Measurements from ENCODE around the gene ATXN1.

- TF ChIP-seq RXRA (IDR thresholded peaks at IDR 0.05; ENCODE audit: insufficient read depth, low read depth, low read length) (no peak), CBX5 (IDR thresholded peaks at IDR 0.05; ENCODE audit: low read depth, low read length) (no peak), MAX (IDR thresholded peaks at IDR 0.05) (no peak), HDAC2 (IDR thresholded peaks at IDR 0.05; ENCODE audit: borderline replicate concordance in 1 of 2, low read depth in 2 of 2, low read length in 2 of 2) (no peak), CTCF (IDR thresholded peaks at IDR 0.05; ENCODE audit: control extremely low read depth in 1 of 3, insufficient read depth in 1 of 3, low read depth in 1 of 3, low read length in 3 of 3) (no peak), POLR2A (IDR thresholded peaks at IDR 0.05; ENCODE audit: control extremely low read depth in 1 of 2, low read depth in 2 of 2, low read length in 2 of 2) (no peak), YY1 (IDR thresholded peaks at IDR 0.05; ENCODE audit: low read depth, low read length) (no peak), SUZ12 (IDR thresholded peaks at IDR 0.05; ENCODE audit: low read length) (no peak), POLR2AphosphoS5 (IDR thresholded peaks at IDR 0.05; ENCODE audit: low read depth, low read length) (no peak), USF2 (IDR thresholded peaks at IDR 0.05; ENCODE audit: low read length) (no peak), GTF2F1 (IDR thresholded peaks at IDR 0.05; ENCODE audit: borderline replicate concordance, low read depth, low read length) (no peak), KDM1A (IDR thresholded peaks at IDR 0.05; ENCODE audit: borderline replicate concordance, low read length) (no peak), EZH2 (IDR thresholded peaks at IDR 0.05; ENCODE audit: low read depth, low read length, severe bottlenecking) (no peak)
Observed at GRCh38 chr6:16758163-16758975, 2.9 kb downstream of the ATXN1 start.
